Neutrophil (primary cell): Measurements from ENCODE around the gene ZNF710.

Source experiments
- H3K27ac ChIP-seq: fragments of 200-600 bp; sonication (generic); 2 replicates; pipeline ENCODE4 v1.5.1; 2016; ENCODE audit warnings: mild to moderate bottlenecking, moderate library complexity
- H3K27me3 ChIP-seq: fragments of 200-600 bp; sonication (generic); 2 replicates; pipeline ENCODE4 v1.6.0; 2016; ENCODE audit warnings: mild to moderate bottlenecking
- H3K36me3 ChIP-seq: fragments of 200-600 bp; sonication (generic); 2 replicates; pipeline ENCODE4 v1.5.1; 2017
- H3K4me1 ChIP-seq, 2 experiments: fragments of 200-600 bp in 1 of 2; sonication (generic) in 1 of 2; 1 replicate in 1 of 2; 2 replicates in 1 of 2; pipeline versions ENCODE4 v1.5.1 to v1.6.1; 2013 to 2016; ENCODE audit warnings: low read depth in 1 of 2, low read length in 1 of 2, mild to moderate bottlenecking in 1 of 2, moderate library complexity in 1 of 2; ENCODE audit not compliant: control insufficient read depth in 1 of 2, insufficient read depth in 1 of 2
- H3K4me3 ChIP-seq, 2 experiments: fragments of 200-600 bp in 1 of 2; sonication (generic) in 1 of 2; 1 replicate in 1 of 2; 2 replicates in 1 of 2; pipeline ENCODE4 v1.5.1; 2013 to 2016; ENCODE audit warnings: low read depth in 1 of 2, low read length in 1 of 2, mild to moderate bottlenecking in 1 of 2, moderate library complexity in 1 of 2
- H3K9me3 ChIP-seq: fragments of 200-600 bp; sonication (generic); 2 replicates; pipeline ENCODE4 v1.5.1; 2016
- TF ChIP-seq, protein P1 (sequence below): fragments of 200-600 bp; sonication (generic); IDR thresholded peaks from 2 replicates; pipeline ENCODE4 v1.5.1; 2016; ENCODE audit warnings: antibody characterized with exemption

Gene ZNF710

DNA sequence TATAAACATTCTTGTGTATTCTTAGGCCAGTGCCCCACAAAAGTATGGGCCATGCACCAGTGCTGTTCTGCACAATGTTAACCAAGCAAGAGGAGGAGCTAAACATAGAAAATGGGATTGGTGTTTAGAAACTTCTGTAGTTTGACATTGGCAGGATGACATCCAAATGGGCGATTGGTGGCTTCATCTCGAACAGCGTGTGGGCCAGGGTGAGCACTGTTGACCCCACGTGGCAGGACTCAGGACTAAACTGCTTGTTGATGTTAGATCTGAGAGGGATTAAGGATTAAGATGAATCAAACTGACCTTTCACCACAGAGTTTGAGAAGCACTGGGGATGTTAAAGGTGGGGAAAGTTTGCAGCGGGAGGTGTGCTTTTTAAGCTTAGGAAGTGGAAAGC lies 31.9 kb downstream of the ZNF710 start:
- no peaks in the 10 kb centered on the region for H3K36me3 ChIP-seq
- H3K9me3 ChIP-seq: no peaks in the 10 kb centered on the region
- TF ChIP-seq, protein P1, sequence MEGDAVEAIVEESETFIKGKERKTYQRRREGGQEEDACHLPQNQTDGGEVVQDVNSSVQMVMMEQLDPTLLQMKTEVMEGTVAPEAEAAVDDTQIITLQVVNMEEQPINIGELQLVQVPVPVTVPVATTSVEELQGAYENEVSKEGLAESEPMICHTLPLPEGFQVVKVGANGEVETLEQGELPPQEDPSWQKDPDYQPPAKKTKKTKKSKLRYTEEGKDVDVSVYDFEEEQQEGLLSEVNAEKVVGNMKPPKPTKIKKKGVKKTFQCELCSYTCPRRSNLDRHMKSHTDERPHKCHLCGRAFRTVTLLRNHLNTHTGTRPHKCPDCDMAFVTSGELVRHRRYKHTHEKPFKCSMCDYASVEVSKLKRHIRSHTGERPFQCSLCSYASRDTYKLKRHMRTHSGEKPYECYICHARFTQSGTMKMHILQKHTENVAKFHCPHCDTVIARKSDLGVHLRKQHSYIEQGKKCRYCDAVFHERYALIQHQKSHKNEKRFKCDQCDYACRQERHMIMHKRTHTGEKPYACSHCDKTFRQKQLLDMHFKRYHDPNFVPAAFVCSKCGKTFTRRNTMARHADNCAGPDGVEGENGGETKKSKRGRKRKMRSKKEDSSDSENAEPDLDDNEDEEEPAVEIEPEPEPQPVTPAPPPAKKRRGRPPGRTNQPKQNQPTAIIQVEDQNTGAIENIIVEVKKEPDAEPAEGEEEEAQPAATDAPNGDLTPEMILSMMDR: no peak
- peaks cover 99% of the 10 kb centered on the region in 2 experiments for H3K4me1 ChIP-seq
- H3K4me3 ChIP-seq: no peak overlapping the region
- peak overlapping the region; percentile 96 for H3K27ac ChIP-seq
- no peaks in the 10 kb centered on the region for H3K27me3 ChIP-seq

DNA sequence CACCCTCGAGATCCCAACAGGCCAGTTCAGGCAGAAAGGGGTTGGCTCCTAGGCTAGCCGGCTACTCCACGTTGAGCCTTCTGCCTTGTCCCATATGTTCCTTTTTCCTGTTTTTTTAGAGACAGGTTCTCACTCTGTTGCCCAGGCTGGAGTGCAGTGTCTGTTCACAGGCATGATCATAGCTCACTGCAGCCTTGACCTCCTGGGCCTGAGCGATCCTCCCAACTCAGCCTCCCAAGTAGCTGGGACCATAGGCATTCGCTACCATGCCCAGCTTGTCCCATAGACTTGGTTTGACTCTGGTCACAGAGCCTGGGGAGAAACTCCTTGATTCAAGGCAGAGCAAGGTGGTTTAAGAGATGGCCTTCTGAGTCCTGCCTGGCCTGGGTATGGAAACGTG lies 32.3 kb downstream of the ZNF710 start:
- Histone ChIP-seq H3K4me1 (peaks cover 99% of the 10 kb centered on the region in 2 experiments), H3K27ac (peak overlapping the region; percentile 96), H3K27me3 (no peaks in the 10 kb centered on the region), H3K36me3 (no peaks in the 10 kb centered on the region), H3K9me3 (no peaks in the 10 kb centered on the region), H3K4me3 (no peak overlapping the region)
- TF ChIP-seq, protein P1: no peak

DNA sequence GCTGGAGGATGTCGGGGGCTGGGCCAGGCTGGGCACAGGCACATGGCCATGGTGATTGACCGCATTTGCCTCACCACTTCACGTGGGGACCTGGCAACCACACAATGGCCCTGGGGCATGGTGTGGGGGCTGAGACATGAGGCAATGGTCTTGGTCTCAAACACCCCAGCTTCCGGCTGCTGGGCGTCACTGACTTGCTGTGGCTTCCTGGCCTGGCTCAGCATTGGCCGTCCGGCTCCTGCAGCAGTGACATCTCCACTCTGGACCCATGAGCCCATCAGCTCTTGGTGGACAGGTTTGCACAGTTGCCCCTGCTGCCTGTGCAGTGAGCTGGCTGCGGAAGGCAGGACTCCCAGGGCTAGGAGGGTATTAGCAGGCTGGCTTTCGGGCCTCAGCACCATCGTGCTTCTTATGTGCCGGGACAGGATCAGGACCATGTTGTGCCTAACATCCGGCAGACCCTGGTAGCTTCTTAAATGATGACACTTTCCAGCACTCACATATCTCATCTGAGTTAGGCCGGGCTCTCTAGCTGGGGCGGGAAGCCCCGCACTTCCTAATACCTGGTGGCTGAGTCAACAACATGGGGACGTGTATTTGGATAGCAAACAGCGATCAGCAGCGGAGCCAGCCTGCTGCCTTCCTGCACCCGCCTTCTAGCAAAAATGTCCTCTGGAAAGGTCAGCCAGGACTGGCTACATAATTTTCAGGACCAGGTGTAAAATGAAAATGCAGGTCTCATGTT lies 34.1 kb downstream of the ZNF710 start:
- Histone ChIP-seq H3K4me1 (peaks cover 99 to 100% of the 10 kb centered on the region in 2 experiments), H3K27ac (peak overlapping the region; percentile 96), H3K27me3 (no peaks in the 10 kb centered on the region), H3K36me3 (no peaks in the 10 kb centered on the region), H3K9me3 (no peaks in the 10 kb centered on the region), H3K4me3 (peak overlapping the region; percentile 47 to 58)
- TF ChIP-seq, protein P1: no peak

DNA sequence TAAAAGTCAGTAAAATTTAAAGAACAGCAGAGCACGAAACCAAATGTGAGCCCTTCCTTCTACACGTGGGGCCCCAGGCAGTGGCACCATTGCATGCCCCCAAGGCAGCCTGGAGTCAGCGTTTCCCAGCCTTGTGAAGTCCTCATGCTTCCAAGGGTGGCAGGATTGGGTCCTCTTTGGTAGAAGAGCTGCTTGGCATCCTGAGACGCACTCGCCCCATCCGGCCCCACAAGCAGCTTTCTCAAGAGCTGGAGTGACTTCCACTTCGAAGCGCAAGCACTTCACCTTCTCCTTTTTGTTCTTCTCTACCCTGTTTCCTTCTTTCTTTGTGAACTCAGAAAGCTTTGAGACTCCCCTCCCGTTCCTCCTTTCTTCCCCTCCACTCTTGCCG lies 34.7 kb downstream of the ZNF710 start:
- H3K27me3 ChIP-seq: no peaks in the 10 kb centered on the region
- no peaks in the 10 kb centered on the region for H3K36me3 ChIP-seq
- no peaks in the 10 kb centered on the region for H3K9me3 ChIP-seq
- H3K4me3 ChIP-seq: peak overlapping the region; percentile 47 to 58
- H3K4me1 ChIP-seq: peaks cover 99 to 100% of the 10 kb centered on the region in 2 experiments
- H3K27ac ChIP-seq: peak overlapping the region; percentile 96
- TF ChIP-seq, protein P1: no peak

DNA sequence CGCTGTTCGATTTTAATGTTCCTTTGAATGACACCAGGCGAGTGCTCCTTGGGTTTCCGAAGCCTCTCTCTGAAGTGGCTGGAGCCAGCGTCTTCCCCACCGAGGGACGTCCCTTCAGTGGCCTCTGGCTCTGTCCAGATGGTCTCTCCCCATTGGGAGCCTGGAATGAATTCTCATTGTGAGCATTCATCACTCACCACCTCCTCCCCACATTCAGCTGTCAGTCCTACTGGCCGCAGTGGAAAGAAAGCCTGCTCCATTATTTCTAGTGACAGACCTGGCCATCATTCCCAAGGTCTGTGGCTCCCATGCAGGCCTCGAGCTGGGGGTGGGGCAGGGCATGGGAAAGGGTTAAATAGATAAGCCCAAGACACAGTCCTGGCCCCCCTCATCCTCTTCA lies 35.2 kb downstream of the ZNF710 start:
- Histone ChIP-seq H3K9me3 (no peaks in the 10 kb centered on the region), H3K27ac (peak overlapping the region; percentile 96), H3K36me3 (no peaks in the 10 kb centered on the region), H3K4me1 (peaks cover 99 to 100% of the 10 kb centered on the region in 2 experiments), H3K4me3 (peak overlapping the region; percentile 22 to 47), H3K27me3 (no peaks in the 10 kb centered on the region)
- TF ChIP-seq, protein P1: no peak
